Measurements from ENCODE around the gene TMEM92. TPM values are rescaled to one million over a fixed set of nuclear protein-coding genes. Genes with fewer than 3 reads are reported as not detected.

The TMEM92 gene
- total RNA-seq, 4 donors from 2014 or later, result 0.16 TPM; not detected in 3

- Histone ChIP-seq H3K9me3 (no peaks in the 10 kb centered on the region), H3K4me1 (no peaks in the 10 kb centered on the region), H3K27me3 (no peaks in the 10 kb centered on the region), H3K4me3 (no peak overlapping the region), H3K36me3 (no peaks in the 10 kb centered on the region), H3K27ac (no peak overlapping the region)
- TF ChIP-seq POLR2AphosphoS5 (IDR thresholded peaks at IDR 0.05), result no peak
- TF ChIP-seq EP300 (IDR thresholded peaks at IDR 0.05), result no peak
- TF ChIP-seq POLR2A (IDR thresholded peaks at IDR 0.05), result no peak
- TF ChIP-seq CTCF (IDR thresholded peaks at IDR 0.05), result no peak
- no peak for ATAC-seq
- WGBS, 2 donors (ENCODE audit: low coverage in 1 of 2), result 88 to 90% methylated on average over 2 of the region's 2 CpGs
These were observed 42.9 kb downstream of the TMEM92 start for GRCh38 chr17:50317121-50317520.

- no peaks in the 10 kb centered on the region for H3K36me3 ChIP-seq
- WGBS, 2 donors (ENCODE audit: low coverage in 1 of 2), result 52 to 64% methylated on average over 4 to 8 of the region's 10 CpGs
- ATAC-seq, result no peak
- no peak overlapping the region for H3K27ac ChIP-seq
- no peaks in the 10 kb centered on the region for H3K27me3 ChIP-seq
- TF ChIP-seq CTCF (IDR thresholded peaks at IDR 0.05) (no peak), EP300 (IDR thresholded peaks at IDR 0.05) (no peak)
- H3K4me3 ChIP-seq, result no peak overlapping the region
- H3K9me3 ChIP-seq, result no peaks in the 10 kb centered on the region
- no peaks in the 10 kb centered on the region for H3K4me1 ChIP-seq
These were observed 44.4 kb downstream of the TMEM92 start for GRCh38 chr17:50318501-50319285.

GRCh38 chr17:50319306-50320004, 45.2 kb downstream of the TMEM92 start:
- no peak overlapping the region for H3K27ac ChIP-seq
- TF ChIP-seq POLR2AphosphoS5 (IDR thresholded peaks at IDR 0.05) (no peak), CTCF (IDR thresholded peaks at IDR 0.05) (no peak), EP300 (IDR thresholded peaks at IDR 0.05) (no peak), POLR2A (IDR thresholded peaks at IDR 0.05) (no peak)

GRCh38 chr17:50322271-50322670, 48.0 kb downstream of the TMEM92 start:
- H3K4me3 ChIP-seq, result no peak overlapping the region
- H3K27me3 ChIP-seq, result no peaks in the 10 kb centered on the region
- H3K9me3 ChIP-seq, result no peaks in the 10 kb centered on the region
- TF ChIP-seq POLR2A (IDR thresholded peaks at IDR 0.05) (no peak), CTCF (IDR thresholded peaks at IDR 0.05) (no peak), POLR2AphosphoS5 (IDR thresholded peaks at IDR 0.05) (no peak), EP300 (IDR thresholded peaks at IDR 0.05) (no peak)
- 60 to 68% methylated on average over 7 of the region's 7 CpGs for WGBS, 2 donors (ENCODE audit: low coverage in 1 of 2)
- no peak for ATAC-seq
- H3K36me3 ChIP-seq, result no peaks in the 10 kb centered on the region
- no peaks in the 10 kb centered on the region for H3K4me1 ChIP-seq
- no peak overlapping the region for H3K27ac ChIP-seq

More at GRCh38 chr17:50319306-50320004, 45.2 kb downstream of the TMEM92 start:
- no peaks in the 10 kb centered on the region for H3K27me3 ChIP-seq
- 83 to 88% methylated on average over 10 to 12 of the region's 12 CpGs for WGBS, 2 donors (ENCODE audit: low coverage in 1 of 2)
- H3K9me3 ChIP-seq, result no peaks in the 10 kb centered on the region
- H3K36me3 ChIP-seq, result no peaks in the 10 kb centered on the region
- ATAC-seq, result no peak
- no peaks in the 10 kb centered on the region for H3K4me1 ChIP-seq
- H3K4me3 ChIP-seq, result no peak overlapping the region

- H3K4me1 ChIP-seq, result no peaks in the 10 kb centered on the region
- no peaks in the 10 kb centered on the region for H3K36me3 ChIP-seq
- H3K9me3 ChIP-seq, result no peaks in the 10 kb centered on the region
- no peak for ATAC-seq
- H3K27ac ChIP-seq, result no peak overlapping the region
- H3K27me3 ChIP-seq, result no peaks in the 10 kb centered on the region
- WGBS, 2 donors (ENCODE audit: low coverage in 1 of 2), result 67 to 86% methylated on average over 5 of the region's 5 CpGs
- H3K4me3 ChIP-seq, result no peak overlapping the region
- TF ChIP-seq CTCF (IDR thresholded peaks at IDR 0.05), result no peak
- no peak for TF ChIP-seq POLR2AphosphoS5 (IDR thresholded peaks at IDR 0.05)
- TF ChIP-seq POLR2A (IDR thresholded peaks at IDR 0.05), result no peak
- TF ChIP-seq EP300 (IDR thresholded peaks at IDR 0.05), result no peak
These were observed 48.8 kb downstream of the TMEM92 start for GRCh38 chr17:50323060-50323459.
